NCI-H345 treated with DMSO at 0.1 percent for 48 hours (cell line): ENCODE results near the gene UBXN10.
A peak's percentile ranks its signal among the peaks of the same experiment; 100 is the strongest.

Source experiments
- DNase-seq: peaks from one replicate; lab custom pipeline; 2025; ENCODE audit not compliant: unreplicated experiment; lab: John Stamatoyannopoulos, UW

Gene UBXN10

DNA sequence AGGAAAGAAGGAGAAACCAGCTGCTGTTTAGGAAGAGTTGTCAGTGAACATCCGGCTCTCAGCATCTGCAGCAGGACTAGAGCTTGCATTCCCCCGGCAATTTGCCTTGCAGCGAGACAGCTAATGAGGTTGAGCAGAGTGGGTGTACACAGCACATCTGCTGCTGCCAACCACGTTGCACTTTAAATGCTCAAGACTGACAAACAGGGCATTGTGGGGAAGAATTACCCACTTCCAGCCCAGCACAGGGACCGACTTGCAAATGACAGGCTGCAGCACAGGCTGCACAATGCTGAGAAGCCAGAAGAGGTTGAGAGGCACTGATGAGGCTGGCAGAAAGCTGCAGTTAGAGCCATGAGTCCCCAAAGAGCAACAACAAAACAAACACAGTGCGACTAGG is 48.0 kb downstream of the UBXN10 start:
- peak; percentile 17 for DNase-seq

DNA sequence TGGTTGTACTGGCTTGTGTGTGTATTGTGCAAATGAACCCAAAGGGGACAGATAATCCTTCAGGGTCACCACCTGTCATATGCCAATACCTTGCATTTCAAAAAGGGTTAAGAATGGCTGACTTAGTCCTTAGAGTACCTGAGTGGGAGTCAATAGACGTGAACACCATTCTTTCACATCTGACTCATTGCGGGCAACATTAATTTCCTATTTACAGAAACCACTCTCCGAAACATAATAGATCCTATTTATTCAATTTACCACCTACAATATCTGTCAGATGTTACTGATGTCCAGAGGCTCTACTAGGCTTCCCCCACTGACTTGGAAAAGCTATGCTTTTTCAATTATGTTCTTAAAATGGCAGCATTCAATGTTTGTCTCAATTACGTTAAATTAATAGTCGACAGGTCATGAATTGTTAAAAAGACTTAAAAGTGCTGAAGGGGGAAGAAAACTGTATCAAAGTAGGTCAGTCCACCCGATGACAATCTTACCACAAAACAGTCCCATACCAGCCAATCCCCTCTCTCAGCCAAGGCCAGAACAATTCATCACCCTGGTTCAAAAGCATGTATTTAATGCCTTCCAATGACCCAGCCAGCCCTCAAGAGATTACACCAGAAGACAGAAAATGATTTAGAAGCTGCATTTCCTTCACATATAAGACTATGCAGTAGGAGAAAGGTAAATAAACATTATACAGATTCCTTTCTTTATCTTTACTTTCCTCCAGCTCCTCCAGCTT is 49.1 kb downstream of the UBXN10 start:
- DNase-seq, result no peak

DNA sequence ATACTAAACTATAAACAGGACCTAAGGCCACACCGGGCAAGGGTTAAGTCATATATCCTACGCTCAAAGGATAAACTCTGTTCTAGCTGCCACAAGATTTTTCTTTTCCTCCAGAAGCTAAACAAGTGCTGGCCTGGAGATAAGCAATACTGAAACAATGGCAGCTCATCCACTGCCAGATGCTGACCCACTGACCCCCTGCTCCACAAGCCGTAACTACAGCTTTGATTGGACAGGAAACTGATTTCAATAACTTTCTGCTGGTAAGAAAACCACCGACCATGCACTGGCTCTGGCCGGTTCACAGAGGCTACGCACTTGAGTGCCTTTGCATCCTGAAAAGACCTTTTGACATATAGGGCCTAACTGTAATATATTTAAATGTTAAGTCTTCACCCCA is 51.8 kb downstream of the UBXN10 start:
- no peak for DNase-seq

DNA sequence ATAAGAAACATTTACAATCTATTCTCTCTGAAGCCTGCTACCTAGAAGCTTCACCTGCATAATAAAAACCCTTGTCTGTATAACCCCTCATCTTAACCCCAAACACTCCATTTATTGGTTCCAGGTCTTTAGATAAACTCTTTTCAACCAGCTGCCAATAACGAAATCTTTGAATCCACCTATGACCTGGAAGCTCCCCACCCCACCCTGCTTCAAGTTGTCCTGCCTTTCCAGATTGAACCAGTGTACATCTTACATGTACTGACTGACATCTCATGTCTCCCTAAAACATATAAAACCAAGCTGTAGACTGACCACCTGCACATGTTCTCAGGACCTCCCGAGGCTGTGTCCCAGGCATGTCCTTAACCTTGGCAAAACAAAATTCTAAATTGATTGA is 54.1 kb downstream of the UBXN10 start:
- DNase-seq, result no peak

DNA sequence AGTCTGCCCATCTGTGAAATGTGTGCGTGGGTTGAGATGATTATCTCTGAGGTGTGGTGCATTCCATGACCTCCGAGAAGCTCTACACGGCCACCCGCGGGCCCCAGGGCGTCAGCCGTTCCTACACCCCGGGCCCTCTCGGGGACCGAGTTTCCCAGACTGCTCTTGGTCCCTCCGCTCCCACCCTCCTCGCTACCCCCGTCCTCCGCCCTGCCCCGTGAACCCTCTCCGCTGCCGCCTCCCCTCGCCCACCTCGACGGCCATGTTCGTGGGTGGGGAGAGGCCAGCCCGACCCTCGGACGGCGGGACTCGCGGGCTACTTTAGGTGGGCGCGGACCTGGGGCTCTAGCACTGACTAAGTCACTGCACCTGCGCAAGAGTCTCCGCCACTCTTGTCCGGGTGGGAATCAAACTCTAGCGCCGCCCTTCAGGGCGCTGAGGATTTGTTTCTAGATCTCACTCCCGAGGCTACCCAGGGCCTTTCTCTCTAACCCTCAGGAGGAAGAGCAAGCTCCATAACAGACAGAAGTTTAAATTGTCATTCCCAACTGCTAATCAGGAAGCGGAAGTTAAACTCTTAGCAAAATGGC is 57.1 kb downstream of the UBXN10 start:
- DNase-seq, result no peak
